ENCODE results near the gene ZMYND15. TPM values are rescaled to one million over a fixed set of nuclear protein-coding genes. Genes with fewer than 3 reads are reported as not detected.

ZMYND15 gene
- total RNA-seq, 4 donors from 2014 or later, result 0.82 to 1.4 TPM; not detected in 2

- WGBS, 2 donors (ENCODE audit: low coverage in 1 of 2), result 74 to 83% methylated on average over 7 to 16 of the region's 16 CpGs
- Histone ChIP-seq H3K36me3 (no peaks in the 10 kb centered on the region), H3K4me1 (peaks cover 0 to 13% (median 7%) of the 10 kb centered on the region in 4 donors), H3K4me3 (no peak overlapping the region), H3K27me3 (no peaks in the 10 kb centered on the region), H3K27ac (no peak overlapping the region), H3K9me3 (no peaks in the 10 kb centered on the region)
- TF ChIP-seq EP300 (IDR thresholded peaks at IDR 0.05; ENCODE audit: low read depth) (no peak), POLR2AphosphoS5 (IDR thresholded peaks at IDR 0.05) (no peak), POLR2A (IDR thresholded peaks at IDR 0.05) (no peak)
- DNase-seq, result no peak
- intact Hi-C loops (cut with DNase I; ENCODE audit: low total_unique reads) (no loop called here), in situ Hi-C loops (cut with MboI; ENCODE audit: low pct_ligation_motif_present in 1 of 4, low pct_unique_long_range_greater_than_20kb in 1 of 4, low sequenced_read_pairs in 3 of 4) (no loop called here)
Observed at GRCh38 chr17:4722678-4723240, 16.9 kb upstream of the ZMYND15 start.

- 90 to 91% methylated on average over 2 to 5 of the region's 5 CpGs for WGBS, 2 donors (ENCODE audit: low coverage in 1 of 2)
- H3K9me3 ChIP-seq, result no peaks in the 10 kb centered on the region
Observed at GRCh38 chr17:4724650-4725049, 15.0 kb upstream of the ZMYND15 start.

GRCh38 chr17:4725646-4726310 is 13.9 kb upstream of the ZMYND15 start:
- intact Hi-C loops (cut with DNase I; ENCODE audit: low total_unique reads) (no loop called here), in situ Hi-C loops (cut with MboI; ENCODE audit: low pct_ligation_motif_present in 1 of 4, low pct_unique_long_range_greater_than_20kb in 1 of 4, low sequenced_read_pairs in 3 of 4) (no loop called here)
- TF ChIP-seq EP300 (IDR thresholded peaks at IDR 0.05; ENCODE audit: low read depth), result no peak
- no peak for TF ChIP-seq POLR2AphosphoS5 (IDR thresholded peaks at IDR 0.05)
- TF ChIP-seq POLR2A (IDR thresholded peaks at IDR 0.05), result no peak
- TF ChIP-seq CTCF (IDR thresholded peaks at IDR 0.05), result no peak
- no peaks in the 10 kb centered on the region for H3K27me3 ChIP-seq
- H3K27ac ChIP-seq, result no peak overlapping the region
- no peaks in the 10 kb centered on the region for H3K9me3 ChIP-seq
- H3K4me1 ChIP-seq, result peaks cover 0 to 18% (median 12%) of the 10 kb centered on the region in 4 donors
- DNase-seq, result no peak
- H3K36me3 ChIP-seq, result no peaks in the 10 kb centered on the region
- 63 to 74% methylated on average over 3 to 9 of the region's 9 CpGs for WGBS, 2 donors (ENCODE audit: low coverage in 1 of 2)
- H3K4me3 ChIP-seq, result no peak overlapping the region

More at GRCh38 chr17:4724650-4725049, 15.0 kb upstream of the ZMYND15 start:
- Histone ChIP-seq H3K27me3 (no peaks in the 10 kb centered on the region), H3K4me1 (peaks cover 0 to 13% (median 7%) of the 10 kb centered on the region in 4 donors), H3K36me3 (no peaks in the 10 kb centered on the region), H3K4me3 (no peak overlapping the region), H3K27ac (no peak overlapping the region)
- in situ Hi-C loops (cut with MboI; ENCODE audit: low pct_ligation_motif_present in 1 of 4, low pct_unique_long_range_greater_than_20kb in 1 of 4, low sequenced_read_pairs in 3 of 4), result no loop called here
- TF ChIP-seq POLR2AphosphoS5 (IDR thresholded peaks at IDR 0.05) (no peak), EP300 (IDR thresholded peaks at IDR 0.05; ENCODE audit: low read depth) (no peak), CTCF (IDR thresholded peaks at IDR 0.05) (no peak), POLR2A (IDR thresholded peaks at IDR 0.05) (no peak)
- intact Hi-C loops (cut with DNase I; ENCODE audit: low total_unique reads), result no loop called here
- DNase-seq, result no peak

GRCh38 chr17:4728124-4728523 is 11.5 kb upstream of the ZMYND15 start:
- in situ Hi-C loops (cut with MboI; ENCODE audit: low pct_ligation_motif_present in 1 of 4, low pct_unique_long_range_greater_than_20kb in 1 of 4, low sequenced_read_pairs in 3 of 4), result no loop called here
- whole genome bisulfite sequencing, 2 donors (ENCODE audit: low coverage in 1 of 2), result 44 to 57% methylated on average over 3 of the region's 3 CpGs

More at GRCh38 chr17:4728124-4728523, 11.5 kb upstream of the ZMYND15 start:
- H3K27me3 ChIP-seq, result no peaks in the 10 kb centered on the region
- intact Hi-C loops (cut with DNase I; ENCODE audit: low total_unique reads), result no loop called here
- peaks cover 0 to 16% (median 13%) of the 10 kb centered on the region in 4 donors for H3K4me1 ChIP-seq
- H3K4me3 ChIP-seq, result no peak overlapping the region
- no peak overlapping the region for H3K27ac ChIP-seq
- no peak for DNase-seq
- no peaks in the 10 kb centered on the region for H3K9me3 ChIP-seq
- no peaks in the 10 kb centered on the region for H3K36me3 ChIP-seq
- TF ChIP-seq POLR2A (IDR thresholded peaks at IDR 0.05) (no peak), EP300 (IDR thresholded peaks at IDR 0.05; ENCODE audit: low read depth) (no peak), POLR2AphosphoS5 (IDR thresholded peaks at IDR 0.05) (no peak), CTCF (IDR thresholded peaks at IDR 0.05) (no peak)
